Aorta (tissue), 5 donors: Measurements from ENCODE around the gene SSB. TPM values are rescaled to one million over a fixed set of nuclear protein-coding genes. Genes with fewer than 3 reads are reported as not detected.
"Not testable (repeated sequence)": the region's sequence is repeated elsewhere in the genome, so short reads cannot be mapped to it uniquely, and the experiment has no call there.

Experiments used
- ATAC-seq: fragments of 200-7000 bp; cut with Tn5 transposase; one replicate; pipeline ENCODE4 v1.9.1; 2022; ENCODE audit warnings: moderate library complexity; ENCODE audit not compliant: low FRiP score
- DNase-seq, 2 donors: peaks; one replicate each; pipeline ENCODE4 v3.0.0-alpha.2; 2020
- H3K27ac ChIP-seq, 2 donors: one replicate each; pipeline ENCODE4 v1.5.1; 2013; ENCODE audit warnings: low read length in 2 of 2, mild to moderate bottlenecking in 2 of 2, moderate library complexity in 2 of 2, control low read depth in 1 of 2, inconsistent platforms in 1 of 2, low read depth in 1 of 2
- H3K27me3 ChIP-seq, 2 donors: one replicate each; pipeline ENCODE4 v1.6.1; 2013; ENCODE audit warnings: control low read depth in 1 of 2, low read length in 1 of 2, mild to moderate bottlenecking in 1 of 2, moderate library complexity in 1 of 2; ENCODE audit not compliant: insufficient read depth in 2 of 2, control insufficient read depth in 1 of 2
- H3K36me3 ChIP-seq, 2 donors: one replicate each; pipeline ENCODE4 v1.6.1; 2013; ENCODE audit warnings: control low read depth in 1 of 2, low read length in 1 of 2, mild to moderate bottlenecking in 1 of 2; ENCODE audit not compliant: insufficient read depth in 2 of 2, control insufficient read depth in 1 of 2
- H3K4me1 ChIP-seq, 2 donors: one replicate each; pipeline ENCODE4 v1.6.1; 2013; ENCODE audit warnings: low read length in 2 of 2, control low read depth in 1 of 2, mild to moderate bottlenecking in 1 of 2, moderate library complexity in 1 of 2; ENCODE audit not compliant: insufficient read depth in 2 of 2, control insufficient read depth in 1 of 2
- H3K4me3 ChIP-seq, 2 donors: one replicate each; pipeline ENCODE4 v1.5.1; 2013; ENCODE audit warnings: low read length in 2 of 2, control low read depth in 1 of 2, mild to moderate bottlenecking in 1 of 2
- H3K9me3 ChIP-seq: one replicate; pipeline ENCODE4 v1.6.1; 2013; ENCODE audit warnings: mild to moderate bottlenecking, low read length; ENCODE audit not compliant: control insufficient read depth
- WGBS, 2 donors: extraction: QIAGEN DNeasy Blood & Tissue Kit; methylation state at CpG; one replicate each; pipeline ENCODE4 v1.1.7; 2013; 5-methylcytosine and 5-hydroxymethylcytosine counted together
- intact Hi-C, 2 donors: fragments of 100-400 bp; cut with DNase I; formaldehyde crosslinking; loops; one replicate each; pipeline versions ENCODE4 v1.14.2 to v1.15.0; 2022
- long read RNA-seq, 2 donors: library from polyadenylated mRNA; unstranded; transcript quantifications; one replicate each; pipeline ENCODE4 v2.0.0, GENCODE V29; 2020 to 2021
- polyA plus RNA-seq, 2 donors: library from polyadenylated mRNA; stranded (reverse); fragments of 200-250 nt; gene quantifications; one replicate each; pipeline ENCODE4 v1.2.3, GENCODE V29; 2013
- total RNA-seq, 2 donors: library from RNA; stranded (reverse); fragmentation: NEBNext Ultra II Directional; extraction: Animal tissue kit (Norgen Biotek cat#: 25700); gene quantifications; one replicate each; pipeline ENCODE4 v1.2.1, GENCODE V29; 2021
- donor health status: healthy with polysubstance abuse.
- donor health status: Bipolar disorder and iron deficiency.
- donor health status: DM: no; HTN: no; CAD: no.
- donor health status: DM: no; HTN: no; CAD: no.
- donor health status: DM: yes; HTN: yes; CAD: no.

SSB gene
- total RNA-seq (10 to 100 TPM; 76.5 to 91.6 TPM), polyA plus RNA-seq (100 to 1,000 TPM; 106 to 133 TPM)
- long read RNA-seq, donor 1, transcript SSB-201 (12 exons, 1,709 nt) = major isoform, 34 of 76 reads
- long read RNA-seq, donor 1, partial matches to known transcripts = 35 of 76 reads
- long read RNA-seq, donor 1, other reads (novel, unspliced or antisense) = 4 of 76 reads
- long read RNA-seq, donor 2, transcript SSB-201 (12 exons, 1,709 nt) = major isoform, 11 of 32 reads
- long read RNA-seq, donor 2, partial matches to known transcripts = 15 of 32 reads
- long read RNA-seq, donor 2, other reads (novel, unspliced or antisense) = 4 of 32 reads

- peak; percentile 95 to 98 for DNase-seq
- Histone ChIP-seq H3K27me3 (no peaks in the 10 kb centered on the region), H3K9me3 (no peaks in the 10 kb centered on the region), H3K4me3 (peak within 1 kb of the TSS; percentile 61 to 88), H3K4me1 (peaks cover 0 to 2% of the 10 kb centered on the region in 2 donors), H3K27ac (peak within 1 kb of the TSS in 1 of 2 donors; percentile 70), H3K36me3 (no peaks in the 10 kb centered on the region)
- ATAC-seq = peak; percentile 99
- intact Hi-C loops = no loop called here
- 0% methylated on average over 44 to 67 of the region's 67 CpGs for WGBS, 2 donors
These were observed at the start of gene SSB for GRCh38 chr2:169798718-169799592. TSS of gene SSB (plus strand) at chr2:169798871. CDS start at chr2:169800961, 2,090 bp downstream.

- Histone ChIP-seq H3K36me3 (no peaks in the 10 kb centered on the region), H3K27me3 (no peaks in the 10 kb centered on the region), H3K27ac (no peak overlapping the region), H3K4me1 (no peaks in the 10 kb centered on the region), H3K9me3 (no peaks in the 10 kb centered on the region), H3K4me3 (no peak overlapping the region)
- WGBS, 2 donors = 92 to 94% methylated on average over 3 of the region's 3 CpGs
- DNase-seq (no peak), ATAC-seq (no peak)
- intact Hi-C loops = no loop called here
These were observed 45.9 kb upstream of the SSB start for GRCh38 chr2:169752752-169753151.

- H3K36me3 ChIP-seq = no peaks in the 10 kb centered on the region
- no peak for DNase-seq
- intact Hi-C loops = no loop called here
- H3K27ac ChIP-seq = no peak overlapping the region
- 66 to 71% methylated on average over 6 of the region's 6 CpGs for WGBS, 2 donors
- no peaks in the 10 kb centered on the region for H3K9me3 ChIP-seq
- H3K4me1 ChIP-seq = no peaks in the 10 kb centered on the region
- no peak overlapping the region for H3K4me3 ChIP-seq
- ATAC-seq = no peak
- no peaks in the 10 kb centered on the region for H3K27me3 ChIP-seq
These were observed 43.4 kb upstream of the SSB start for GRCh38 chr2:169755083-169755870.

GRCh38 chr2:169756342-169756741 is 42.3 kb upstream of the SSB start:
- Histone ChIP-seq H3K9me3 (no peaks in the 10 kb centered on the region), H3K36me3 (no peaks in the 10 kb centered on the region), H3K4me3 (no peak overlapping the region), H3K27ac (no peak overlapping the region), H3K4me1 (no peaks in the 10 kb centered on the region), H3K27me3 (no peaks in the 10 kb centered on the region)
- 94% methylated on average over 4 of the region's 4 CpGs for WGBS, 2 donors
- intact Hi-C loops = no loop called here
- ATAC-seq (no peak), DNase-seq (no peak)

GRCh38 chr2:169757356-169757755 is 41.3 kb upstream of the SSB start:
- no peak for DNase-seq

GRCh38 chr2:169757778-169758177 is 40.9 kb upstream of the SSB start:
- DNase-seq = no peak
- H3K27me3 ChIP-seq = no peaks in the 10 kb centered on the region
- no peaks in the 10 kb centered on the region for H3K9me3 ChIP-seq
- no peaks in the 10 kb centered on the region for H3K36me3 ChIP-seq
- no peak for ATAC-seq
- H3K4me3 ChIP-seq = no peak overlapping the region
- no peaks in the 10 kb centered on the region for H3K4me1 ChIP-seq
- WGBS, 2 donors = 94 to 97% methylated on average over 2 of the region's 2 CpGs
- H3K27ac ChIP-seq = no peak overlapping the region
- intact Hi-C loops = no loop called here

More at GRCh38 chr2:169757356-169757755, 41.3 kb upstream of the SSB start:
- Histone ChIP-seq H3K4me3 (no peak overlapping the region), H3K36me3 (no peaks in the 10 kb centered on the region), H3K4me1 (no peaks in the 10 kb centered on the region), H3K27me3 (no peaks in the 10 kb centered on the region), H3K27ac (no peak overlapping the region), H3K9me3 (no peaks in the 10 kb centered on the region)
- WGBS, 2 donors = 58 to 68% methylated on average over 3 of the region's 3 CpGs
- intact Hi-C loops = no loop called here
- no peak for ATAC-seq

- DNase-seq (no peak), ATAC-seq (no peak)
- intact Hi-C loops = no loop called here
- no peaks in the 10 kb centered on the region for H3K36me3 ChIP-seq
- no peaks in the 10 kb centered on the region for H3K4me1 ChIP-seq
- WGBS, 2 donors = 70 to 71% methylated on average over 7 of the region's 7 CpGs
- no peaks in the 10 kb centered on the region for H3K27me3 ChIP-seq
- no peaks in the 10 kb centered on the region for H3K9me3 ChIP-seq
- no peak overlapping the region for H3K4me3 ChIP-seq
- H3K27ac ChIP-seq = no peak overlapping the region
These were observed 38.7 kb upstream of the SSB start for GRCh38 chr2:169759987-169760386.

- H3K27ac ChIP-seq, DNase-seq, ATAC-seq, H3K4me3 ChIP-seq, intact Hi-C loops, H3K9me3 ChIP-seq, H3K36me3 ChIP-seq, H3K4me1 ChIP-seq, H3K27me3 ChIP-seq: not testable (repeated sequence)
- 96 to 98% methylated on average over 3 of the region's 3 CpGs for WGBS, 2 donors
These were observed 37.9 kb upstream of the SSB start for GRCh38 chr2:169760798-169761197.
